Stimulated activated CD4-positive, alpha-beta T cell treated with anti-CD3 and anti-CD28 coated beads, Interleukin-12 subunit alpha, Interleukin-12 subunit beta, amount 100 ng/mL, for 48 hours (primary cell): ENCODE results near the gene ELK3.
"Not testable (repeated sequence)": the region's sequence is repeated elsewhere in the genome, so short reads cannot be mapped to it uniquely, and the experiment has no call there.

Experiments used
- DNase-seq, 3 donors: peaks; one replicate each; pipeline ENCODE4 v3.0.0-alpha.2; 2020; ENCODE audit warnings: low read depth in 2 of 3, low spot score in 1 of 3

Gene ELK3

DNA sequence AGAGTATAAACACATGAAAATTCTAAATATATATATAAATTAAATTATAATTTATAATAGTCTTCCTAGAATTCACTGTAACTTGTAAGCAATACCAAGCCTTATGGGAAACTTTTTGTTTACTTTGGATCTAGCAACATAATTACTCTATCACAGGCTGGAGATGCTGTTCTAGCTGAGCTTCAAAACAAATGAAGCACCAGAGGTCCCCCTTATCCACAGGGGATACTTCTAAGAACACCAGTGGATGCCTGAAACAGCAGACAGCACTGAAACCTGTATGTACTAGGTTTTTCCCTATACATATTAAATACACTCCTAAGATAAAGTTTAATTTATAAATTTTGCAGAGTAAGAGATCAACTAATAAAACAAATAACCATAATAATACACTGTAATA is 109.5 kb downstream of the ELK3 start:
- DNase-seq: no peak

DNA sequence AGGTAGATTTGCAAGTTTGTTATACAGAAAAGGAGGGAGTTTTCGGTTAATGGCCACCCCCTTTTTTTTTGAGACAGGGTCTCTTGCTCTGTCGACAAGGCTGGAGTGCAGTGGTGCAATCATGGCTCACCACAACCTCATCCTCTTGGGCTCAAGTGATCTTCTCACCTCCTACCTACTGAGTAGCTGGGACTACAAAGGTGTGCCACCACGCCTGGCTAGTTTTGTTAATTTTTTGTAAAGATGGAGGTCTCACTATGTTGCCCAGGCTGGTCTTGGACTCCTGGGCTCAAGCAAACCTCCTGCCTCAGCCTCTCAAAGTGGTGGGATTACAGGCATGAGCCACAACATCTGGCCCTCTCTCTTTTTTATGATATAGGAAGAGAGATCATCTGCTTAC is 111.5 kb downstream of the ELK3 start:
- no peak for DNase-seq

DNA sequence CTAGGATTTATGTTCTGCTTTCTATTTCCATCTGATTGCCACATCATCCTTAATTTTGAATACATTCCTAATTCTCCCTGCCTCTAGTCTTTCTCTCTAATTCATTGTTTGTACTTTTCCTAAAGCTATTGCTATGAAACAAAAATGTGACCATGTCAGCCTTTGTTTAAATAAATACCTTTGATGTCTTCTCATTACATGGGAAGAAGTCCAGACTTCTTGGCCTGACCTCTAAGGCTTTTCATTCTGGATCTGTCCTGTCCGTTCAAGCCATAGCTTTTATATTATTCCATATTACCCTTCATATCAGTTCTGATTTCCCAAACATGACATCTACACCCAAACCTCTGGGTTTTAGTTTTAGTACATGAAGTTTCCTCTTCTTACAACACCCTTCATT is 114.7 kb downstream of the ELK3 start:
- no peak for DNase-seq

DNA sequence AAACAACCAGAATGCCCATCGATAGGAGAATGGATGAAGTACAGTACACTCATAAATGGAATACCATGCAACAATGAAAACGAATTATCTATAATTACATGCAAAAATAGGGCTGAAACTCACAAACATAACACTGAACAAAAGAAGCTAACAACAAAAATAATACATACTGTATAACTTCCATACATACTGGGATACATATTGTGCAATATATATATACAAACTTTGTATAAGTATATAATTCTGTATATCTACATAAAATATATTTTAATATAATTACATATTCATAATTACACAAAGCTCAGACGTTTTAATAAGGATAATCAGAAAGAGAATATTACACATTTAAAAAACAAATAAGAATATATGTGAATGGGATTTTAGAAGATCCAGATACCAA is 115.9 kb downstream of the ELK3 start:
- no peak for DNase-seq

DNA sequence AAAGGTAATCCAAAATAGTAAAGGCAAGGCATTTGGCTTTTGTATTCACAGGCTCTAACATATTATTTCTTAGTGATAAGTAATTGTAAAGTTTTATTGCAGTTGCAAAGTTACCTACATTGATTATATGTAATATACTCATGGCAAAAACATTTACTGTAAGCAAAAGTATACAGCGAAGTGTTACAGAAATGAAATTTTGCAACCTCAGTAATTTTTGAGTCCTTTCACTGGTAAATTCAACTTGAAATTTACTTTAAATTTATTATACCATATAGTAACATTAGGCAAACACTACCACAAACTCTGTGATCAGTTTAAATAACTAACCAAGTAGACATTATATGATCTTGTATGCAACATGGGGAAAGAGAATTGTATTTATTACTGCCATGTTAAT is 117.0 kb downstream of the ELK3 start:
- DNase-seq: no peak

DNA sequence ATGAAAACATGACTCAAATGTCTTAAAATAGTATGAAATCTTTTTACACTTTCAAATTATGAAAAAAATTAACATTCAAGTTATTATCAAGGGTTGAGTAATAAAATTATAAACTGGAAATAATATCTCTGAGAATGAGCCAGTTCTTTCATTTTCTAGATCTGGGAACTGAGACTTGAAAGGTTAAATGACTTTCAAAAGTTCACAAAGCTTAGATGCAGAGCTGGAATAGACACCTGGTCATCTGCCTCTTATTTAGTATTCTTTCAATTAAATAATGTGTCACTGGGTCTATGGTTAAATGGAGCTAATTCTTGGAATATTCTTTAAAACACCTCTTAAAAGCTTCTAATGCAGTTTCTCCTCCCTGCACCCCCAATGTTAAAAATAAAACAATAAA is 119.4 kb downstream of the ELK3 start:
- no peak for DNase-seq

DNA sequence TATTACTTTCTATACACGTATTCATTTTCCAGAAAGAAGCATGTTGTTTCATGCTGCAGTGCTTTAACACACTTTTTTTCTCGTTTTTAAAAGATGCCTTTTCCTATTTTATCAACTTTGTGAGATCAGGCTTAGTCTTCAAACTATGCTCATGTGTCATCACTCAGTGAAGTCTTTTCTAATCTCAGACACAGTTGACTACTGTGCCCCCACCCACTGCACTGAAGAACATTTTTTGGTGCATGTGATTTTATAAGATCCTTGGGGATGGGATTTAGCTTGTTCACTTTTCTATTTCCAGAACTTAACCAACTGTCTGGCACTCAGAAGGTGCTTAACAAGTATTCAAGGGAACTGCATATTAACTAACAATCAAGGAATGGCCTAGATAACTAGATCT is 120.5 kb downstream of the ELK3 start:
- no peak for DNase-seq

DNA sequence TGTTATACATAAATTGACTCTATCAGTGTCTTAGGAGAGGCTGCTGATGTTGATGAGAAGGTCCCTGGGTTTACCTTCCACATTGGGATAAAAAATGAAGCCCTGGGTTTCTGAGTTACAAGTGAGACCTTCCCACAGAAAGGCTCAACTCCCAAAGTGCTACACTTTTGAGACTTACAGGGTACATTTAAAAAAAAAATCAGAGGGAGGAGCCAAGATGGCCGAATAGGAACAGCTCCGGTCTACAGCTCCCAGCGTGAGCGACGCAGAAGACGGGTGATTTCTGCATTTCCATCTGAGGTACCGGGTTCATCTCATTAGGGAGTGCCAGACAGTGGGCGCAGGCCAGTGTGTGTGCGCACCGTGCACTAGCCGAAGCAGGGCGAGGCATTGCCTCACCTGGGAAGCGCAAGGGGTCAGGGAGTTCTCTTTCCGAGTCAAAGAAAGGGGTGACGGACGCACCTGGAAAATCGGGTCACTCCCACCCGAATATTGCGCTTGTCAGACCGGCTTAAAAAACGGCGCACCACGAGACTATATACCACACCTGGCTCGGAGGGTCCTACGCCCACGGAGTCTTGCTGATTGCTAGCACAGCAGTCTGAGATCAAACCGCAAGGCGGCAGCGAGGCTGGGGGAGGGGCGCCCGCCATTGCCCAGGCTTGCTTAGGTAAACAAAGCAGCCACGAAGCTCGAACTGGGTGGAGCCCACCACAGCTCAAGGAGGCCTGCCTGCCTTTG is 121.7 kb downstream of the ELK3 start:
- DNase-seq: not testable (repeated sequence)

DNA sequence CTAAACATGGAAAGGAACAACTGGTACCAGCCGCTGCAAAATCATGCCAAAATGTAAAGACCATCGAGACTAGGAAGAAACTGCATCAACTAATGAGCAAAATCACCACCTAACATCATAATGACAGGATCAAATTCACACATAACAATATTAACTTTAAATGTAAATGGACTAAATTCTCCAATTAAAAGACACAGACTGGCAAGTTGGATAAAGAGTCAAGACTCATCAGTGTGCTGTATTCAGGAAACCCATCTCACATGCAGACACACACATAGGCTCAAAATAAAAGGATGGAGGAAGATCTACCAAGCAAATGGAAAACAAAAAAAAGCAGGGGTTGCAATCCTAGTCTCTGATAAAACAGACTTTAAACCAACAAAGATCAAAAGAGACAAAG is 123.6 kb downstream of the ELK3 start:
- DNase-seq: not testable (repeated sequence)
